Activated CD4-positive, alpha-beta T cell treated with anti-CD3 and anti-CD28 coated beads, Interleukin-2, amount 50 U/mL, for 16 hours (primary cell): ENCODE measurements around the gene EIF1.
A peak's percentile ranks its signal among the peaks of the same experiment; 100 is the strongest.
"Not testable (repeated sequence)": the region's sequence is repeated elsewhere in the genome, so short reads cannot be mapped to it uniquely, and the experiment has no call there.

ENCODE experiments used
- DNase-seq: peaks from one replicate; pipeline ENCODE4 v3.0.0-alpha.2; 2020

Gene EIF1

DNA sequence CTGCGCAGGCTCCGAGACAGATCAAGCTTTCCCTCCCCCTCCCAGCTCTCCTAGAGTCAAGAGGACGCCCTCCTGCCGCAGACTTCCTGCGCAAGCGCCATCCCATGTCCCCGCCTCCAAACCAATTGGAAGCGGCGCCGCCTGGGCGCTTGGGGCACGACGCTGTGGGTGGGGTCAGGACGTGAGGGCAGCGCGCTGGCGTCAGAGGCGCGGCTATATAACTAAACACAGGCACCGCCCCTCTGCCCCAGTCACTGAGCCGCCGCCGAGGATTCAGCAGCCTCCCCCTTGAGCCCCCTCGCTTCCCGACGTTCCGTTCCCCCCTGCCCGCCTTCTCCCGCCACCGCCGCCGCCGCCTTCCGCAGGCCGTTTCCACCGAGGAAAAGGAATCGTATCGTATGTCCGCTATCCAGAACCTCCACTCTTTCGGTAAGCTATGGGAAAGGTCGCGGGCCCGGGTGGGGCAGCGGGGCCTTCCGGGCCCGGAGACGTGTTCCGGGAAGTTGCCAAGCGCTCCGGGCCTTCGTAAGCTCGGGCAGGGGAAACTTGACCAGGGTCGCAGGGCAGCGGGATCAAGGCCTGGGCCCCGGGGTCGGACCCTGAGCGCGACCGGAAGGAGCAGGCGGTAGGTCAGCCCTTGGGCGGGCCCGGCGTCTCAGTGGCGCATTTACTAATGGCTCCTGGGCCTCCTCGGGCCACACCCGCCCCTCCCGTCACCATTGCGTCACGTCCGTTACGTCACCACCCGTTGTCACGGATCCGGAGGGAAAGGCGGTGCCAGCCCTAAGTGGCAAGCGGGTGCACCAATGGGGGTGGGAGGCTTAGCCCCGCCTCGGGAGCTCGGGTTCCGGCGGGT, at the start of gene EIF1:
EIF1 (plus strand) TSS at position 245 of the 856 bp plus-strand sequence; CDS start at position 399, 154 bp downstream.
- peak; percentile 100 for DNase-seq

DNA sequence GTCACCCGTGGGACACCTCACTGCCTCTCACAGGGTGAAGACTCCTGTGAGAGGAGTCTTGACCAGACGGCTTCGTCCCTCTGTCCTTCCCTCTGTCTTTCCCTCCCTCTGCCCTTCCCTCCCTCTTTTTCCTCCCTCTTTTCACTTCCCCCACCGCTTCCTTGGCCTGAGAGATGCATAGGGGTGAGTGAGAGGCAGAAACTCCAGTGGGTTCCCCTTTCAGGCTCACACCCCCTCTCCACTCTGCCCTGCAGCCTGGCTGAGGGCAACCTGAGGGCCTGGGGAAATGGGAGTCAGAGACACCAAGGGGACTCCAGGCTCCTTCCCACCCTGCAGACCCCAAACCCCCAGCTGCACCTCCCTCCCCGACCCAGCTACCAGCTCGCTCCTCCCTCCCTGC, 49.7 kb upstream of the EIF1 start:
- no peak for DNase-seq

DNA sequence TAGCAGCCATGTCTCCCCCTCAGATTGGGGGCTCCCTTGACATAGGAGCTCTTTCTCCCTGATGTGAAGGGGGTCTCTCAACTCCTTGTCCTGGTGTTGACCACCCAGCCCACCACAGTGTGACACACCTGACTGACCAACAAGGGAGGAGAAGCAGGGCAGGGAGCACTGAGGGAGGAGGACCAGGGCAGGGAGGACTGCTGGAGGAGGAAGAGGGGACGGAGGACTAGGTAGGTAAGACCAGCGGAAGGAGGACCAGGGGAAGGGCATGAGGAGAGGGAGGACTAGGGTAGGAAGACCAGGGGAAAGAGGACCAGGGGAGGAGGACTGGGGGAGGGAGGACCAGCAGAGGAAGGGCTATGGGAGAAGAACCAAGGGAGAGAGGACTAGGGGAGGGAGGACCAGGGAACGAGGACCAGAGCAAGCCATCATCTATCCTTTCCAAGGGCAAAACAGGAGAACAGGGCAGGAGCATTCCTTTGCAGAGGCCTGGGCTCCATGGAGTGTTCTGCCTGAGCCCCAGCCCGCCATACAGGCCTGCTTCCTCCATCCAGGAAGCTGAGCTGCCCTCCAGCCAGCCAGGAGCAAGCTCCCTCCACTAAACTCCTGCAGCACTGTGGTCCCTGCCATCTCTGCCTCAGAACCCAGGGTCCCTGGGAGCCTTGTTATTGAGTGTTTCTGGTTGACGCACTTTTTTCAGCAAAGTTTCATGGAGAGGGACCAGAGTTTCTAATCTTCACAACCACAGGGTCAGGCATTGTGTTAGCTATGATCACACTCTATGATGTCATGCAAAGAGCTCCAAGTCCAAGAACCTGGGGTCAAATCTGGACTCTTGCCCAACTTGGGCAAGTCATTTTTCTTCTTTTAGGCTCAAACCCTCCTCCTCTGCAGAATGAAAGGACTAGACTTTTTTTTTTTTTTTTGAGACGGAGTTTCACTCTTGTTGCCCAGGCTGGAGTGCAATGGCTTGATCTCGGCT, 48.9 kb upstream of the EIF1 start:
- no peak for DNase-seq

DNA sequence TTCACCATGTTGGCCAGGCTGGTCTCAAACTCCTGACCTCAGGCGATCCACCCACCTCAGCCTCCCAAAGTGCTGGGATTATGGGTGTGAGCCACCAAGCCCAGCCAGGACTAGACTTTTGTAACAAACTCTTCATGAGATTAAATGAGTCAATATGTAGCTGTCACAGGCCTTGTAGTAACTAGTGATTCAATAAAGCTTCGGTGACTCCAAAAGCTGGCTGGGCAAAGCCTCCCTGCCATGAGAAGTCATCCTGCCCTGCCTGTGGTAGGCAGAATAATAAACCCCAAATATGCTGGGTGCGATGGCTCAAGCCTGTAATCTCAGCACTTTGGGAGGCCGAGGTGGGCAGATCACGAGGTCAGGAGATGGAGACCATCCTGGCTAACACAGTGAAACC, 48.1 kb upstream of the EIF1 start:
- not testable (repeated sequence) for DNase-seq

DNA sequence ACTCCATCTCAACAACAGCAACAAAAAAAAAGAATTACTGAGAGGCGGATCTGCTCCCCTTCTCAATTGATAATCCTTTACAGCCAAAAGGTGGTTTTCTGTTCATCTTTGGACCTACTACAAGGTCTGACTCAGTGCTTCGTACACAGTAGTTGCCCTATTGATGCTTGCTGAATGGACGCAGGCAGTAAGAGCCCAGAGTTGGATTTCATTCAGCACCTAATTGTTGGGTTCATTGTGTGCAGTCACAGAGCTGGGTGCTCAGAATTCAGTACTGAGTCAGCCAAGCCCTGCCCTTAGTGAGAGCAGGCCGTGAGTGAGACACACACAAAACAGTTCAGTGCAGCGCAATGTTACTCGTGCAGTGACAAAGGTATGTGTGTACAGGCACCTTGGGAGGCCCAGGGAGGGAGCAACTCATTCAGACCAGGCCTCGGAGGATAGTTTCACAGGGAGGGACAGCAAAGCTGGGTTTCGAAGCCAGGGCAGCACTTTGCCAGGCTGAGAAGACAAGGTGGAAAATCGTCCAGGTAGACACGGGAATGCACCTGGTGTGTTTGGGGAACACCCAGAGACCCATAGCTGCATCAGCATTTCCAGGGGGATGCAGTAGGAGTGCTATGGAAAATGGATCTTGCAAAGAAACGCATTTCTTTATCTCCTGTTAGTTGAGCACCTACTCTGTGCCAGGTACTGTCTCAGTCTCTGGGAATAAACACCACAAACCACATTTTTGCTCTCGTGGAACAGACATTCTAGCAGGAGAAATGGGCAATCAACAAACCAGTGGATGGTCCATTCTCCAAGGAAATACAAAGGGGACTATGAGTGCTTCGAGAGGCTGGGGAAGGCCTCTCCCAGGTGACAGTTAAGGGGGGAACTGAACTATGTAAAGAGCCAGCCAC, 46.2 kb upstream of the EIF1 start:
- no peak for DNase-seq

DNA sequence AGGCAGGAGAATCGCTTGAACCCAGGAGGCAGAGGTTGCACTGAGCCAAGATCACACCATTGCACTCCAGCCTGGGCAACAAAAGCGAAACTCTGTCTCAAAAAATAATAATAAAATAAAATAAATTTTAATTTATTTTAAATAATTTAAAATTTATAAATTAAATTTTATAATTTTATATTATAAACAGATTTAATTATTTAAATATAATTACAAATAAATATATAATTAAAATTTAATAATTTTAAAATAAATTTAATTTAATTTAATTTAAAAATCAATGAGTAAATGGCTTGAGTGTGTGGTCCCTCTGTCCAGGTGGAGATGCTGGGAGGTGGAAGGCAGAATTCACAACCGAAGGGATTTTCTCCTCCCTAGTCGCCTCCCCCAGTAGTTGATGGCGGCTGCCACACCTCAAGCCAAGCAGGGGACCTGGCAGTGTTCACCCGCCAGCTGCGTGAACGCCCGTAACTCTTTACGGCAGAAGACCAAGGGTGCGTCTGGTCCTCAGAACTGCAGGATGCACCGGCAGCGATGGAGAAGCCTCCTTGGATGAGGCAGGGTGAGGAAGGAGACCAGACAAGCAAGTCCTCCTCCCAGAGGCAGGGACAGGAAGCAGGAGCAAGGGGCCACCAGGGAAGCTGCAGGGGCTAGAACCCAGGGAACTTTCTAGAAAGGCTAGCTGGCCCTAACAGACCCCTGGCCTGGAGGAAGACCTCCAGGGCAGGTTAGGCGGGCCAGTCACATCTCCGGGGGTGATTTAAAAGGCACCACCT, 41.5 kb upstream of the EIF1 start:
- no peak for DNase-seq

DNA sequence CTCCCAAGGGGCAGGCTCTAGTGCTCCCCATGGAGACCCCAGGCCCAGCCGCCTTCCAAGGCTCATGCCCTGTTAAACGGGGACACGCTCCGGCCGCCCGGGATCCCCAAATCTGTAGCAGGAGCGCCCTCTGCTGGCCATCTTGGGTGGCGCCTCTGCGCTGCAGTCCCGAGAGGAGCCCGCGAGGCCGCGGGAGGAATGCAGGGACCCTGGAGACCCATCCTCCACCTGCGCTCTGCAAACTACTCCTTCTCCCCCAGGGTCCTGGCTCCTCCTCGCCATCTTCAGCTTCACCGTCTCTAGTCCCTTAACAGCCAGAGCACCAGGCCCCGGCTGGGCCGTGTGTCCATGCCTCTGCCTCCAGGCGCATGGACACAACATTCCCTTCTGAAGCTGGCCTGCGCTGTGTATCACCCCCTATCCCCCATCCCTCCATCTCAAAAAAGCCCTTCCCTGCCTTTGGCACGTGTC, 40.7 kb upstream of the EIF1 start:
- DNase-seq, result peak; percentile 88

DNA sequence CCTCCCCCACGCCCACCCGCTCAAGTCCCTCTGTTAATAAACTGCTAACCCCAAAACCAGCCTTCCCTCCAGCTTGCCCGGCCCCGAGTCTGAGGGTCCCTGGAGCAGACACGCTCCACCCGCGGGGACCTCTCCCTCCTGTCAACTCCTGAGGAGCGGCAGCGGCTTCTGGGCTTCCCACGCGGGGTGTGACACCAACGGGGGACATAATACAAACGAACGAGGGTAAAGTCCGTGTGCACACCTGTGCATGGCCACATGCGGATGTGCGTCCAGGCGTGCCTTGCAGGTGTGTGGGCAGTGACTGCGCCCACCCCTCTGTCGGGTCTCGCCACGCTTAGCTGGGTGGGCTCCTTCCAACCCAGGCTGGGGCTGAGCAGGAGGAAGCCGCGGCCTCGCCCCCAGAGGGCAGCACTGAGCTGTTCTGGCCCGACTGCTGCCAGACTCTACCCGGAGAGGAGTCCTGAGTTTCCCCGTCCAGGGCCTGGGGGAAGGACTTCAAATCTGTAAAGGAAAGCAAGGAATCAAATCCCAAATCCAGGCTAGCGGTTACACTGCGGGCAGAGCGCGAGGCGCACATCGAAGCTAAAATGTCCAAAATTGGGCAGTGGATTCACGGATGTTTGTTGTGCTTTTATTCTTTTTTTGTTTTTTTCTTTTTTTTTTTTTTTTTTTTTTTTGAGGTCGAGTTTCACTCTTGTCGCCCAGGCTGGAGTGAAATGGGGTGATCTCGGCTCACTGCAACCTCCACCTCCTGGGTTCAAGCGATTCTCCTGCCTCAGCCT, 40.1 kb upstream of the EIF1 start:
- peak; percentile 84 for DNase-seq

DNA sequence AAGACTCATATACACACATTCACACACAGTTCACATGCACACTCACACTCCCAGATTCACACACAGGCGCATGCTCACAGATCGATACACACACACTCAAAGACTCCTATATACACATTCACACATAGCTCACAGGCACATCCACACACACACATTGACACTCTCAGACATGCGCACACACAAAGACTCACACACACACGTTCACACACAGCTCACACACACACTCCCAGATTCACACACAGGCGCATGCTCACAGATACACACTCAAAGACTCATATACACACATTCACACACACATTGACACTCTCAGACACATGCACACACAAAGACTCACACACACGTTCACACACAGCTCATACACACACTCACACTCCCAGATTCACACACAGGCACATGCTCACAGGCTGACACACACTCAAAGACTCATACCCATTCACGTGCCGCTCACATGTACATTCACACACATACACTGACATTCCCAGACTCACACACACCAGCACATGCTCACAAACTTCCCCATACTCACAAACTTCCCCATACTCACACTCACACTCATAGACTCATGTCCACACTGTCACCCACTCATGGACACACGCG, 38.7 kb upstream of the EIF1 start:
- DNase-seq, result no peak

DNA sequence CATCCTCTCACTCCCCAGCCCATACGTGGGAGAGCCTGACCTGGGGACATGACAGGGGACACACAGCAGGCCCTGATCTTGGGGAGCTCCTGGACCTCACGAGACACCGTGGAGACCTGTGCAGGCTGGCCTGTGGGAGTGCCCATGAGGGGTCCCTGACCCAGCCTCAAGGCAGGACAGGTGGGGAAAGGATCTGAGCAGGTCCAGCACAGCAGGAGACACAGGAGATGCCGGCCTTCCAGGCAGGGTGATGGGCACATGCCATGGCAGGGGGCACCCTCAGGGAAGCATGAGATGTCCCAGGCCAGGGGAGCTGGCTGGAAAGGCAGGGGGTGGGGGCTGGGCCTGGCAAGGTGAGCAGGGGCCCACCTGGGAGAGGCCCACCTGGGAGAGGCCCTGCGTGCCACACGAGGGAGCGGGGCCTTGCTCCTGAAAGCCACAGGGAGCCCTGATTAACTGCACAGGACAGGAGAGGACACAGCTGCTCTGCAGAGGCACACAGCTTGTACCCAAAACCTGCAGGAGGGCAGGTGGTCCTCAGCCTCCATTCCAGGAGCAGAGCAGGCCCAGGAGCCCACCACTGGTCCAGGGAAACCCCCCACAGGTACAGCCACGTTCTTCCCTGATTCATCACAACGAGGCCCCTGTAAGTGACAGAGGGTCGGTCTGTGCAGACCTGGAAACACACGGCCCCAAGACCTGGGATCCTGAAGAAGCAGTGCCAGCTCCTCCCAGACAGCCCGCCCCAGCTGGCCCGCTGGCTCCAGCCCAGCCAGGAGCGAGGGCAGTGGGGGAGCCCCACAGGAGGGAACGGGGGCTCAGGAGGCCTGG, 37.7 kb upstream of the EIF1 start:
- DNase-seq, result no peak

DNA sequence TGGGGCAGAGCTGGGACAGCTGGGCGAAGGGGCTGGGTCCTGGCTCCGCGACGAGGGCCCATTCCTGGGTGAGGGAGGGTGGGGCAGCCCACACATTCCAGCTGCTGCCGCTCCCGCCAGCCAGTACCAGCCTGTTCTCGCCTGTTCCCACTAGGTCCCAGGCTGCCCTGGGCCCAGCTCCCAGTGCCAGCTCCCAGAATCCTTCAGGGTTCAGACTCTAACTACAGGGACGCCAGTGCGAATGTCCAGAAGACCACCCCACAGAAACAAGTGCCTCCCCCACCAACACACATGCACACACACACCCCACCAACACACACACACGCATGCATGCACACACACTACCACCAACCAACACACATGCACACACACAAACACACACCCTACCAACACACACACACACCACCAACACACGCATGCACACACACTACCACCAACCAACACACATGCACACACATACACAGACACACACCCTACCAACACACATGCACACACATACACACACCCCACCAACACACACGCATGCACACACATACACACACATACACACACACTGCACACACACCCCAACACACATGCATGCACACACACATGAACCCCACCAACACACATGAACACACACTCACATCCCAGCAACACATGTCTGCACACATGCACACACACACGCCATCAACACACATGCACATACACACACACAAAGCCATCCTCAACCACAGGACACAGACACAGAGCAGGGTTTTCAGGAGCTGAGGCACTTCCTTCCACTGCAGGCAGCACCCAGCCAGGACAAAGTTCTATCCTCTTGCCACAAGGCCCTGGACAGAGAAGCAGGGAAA, 36.8 kb upstream of the EIF1 start:
- DNase-seq, result no peak

DNA sequence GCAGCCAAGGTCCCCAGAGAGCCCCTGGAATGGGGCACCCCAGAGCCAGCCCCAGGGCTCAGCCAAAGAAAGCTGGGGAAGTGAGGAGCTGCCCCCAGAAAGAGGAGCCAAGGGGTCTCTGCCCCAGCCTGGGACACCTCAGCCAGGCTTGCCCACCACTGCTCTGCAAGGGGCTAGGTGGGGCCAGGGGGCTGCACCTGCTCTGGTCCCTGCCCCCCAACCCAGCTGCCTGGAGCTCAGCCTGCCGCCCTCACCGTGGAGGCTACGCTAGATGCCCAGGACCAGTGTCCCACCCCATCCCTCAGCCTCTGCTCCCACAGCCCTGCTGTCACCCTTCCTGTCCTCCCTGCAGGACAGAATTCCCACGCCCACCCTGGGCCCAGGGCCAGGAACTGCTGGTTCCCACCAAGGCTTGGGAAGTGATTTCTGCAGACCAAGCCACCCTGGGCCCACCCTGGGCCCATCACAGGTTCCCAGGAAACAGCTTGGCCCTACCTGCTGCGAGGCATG, 36.2 kb upstream of the EIF1 start:
- DNase-seq, result no peak

DNA sequence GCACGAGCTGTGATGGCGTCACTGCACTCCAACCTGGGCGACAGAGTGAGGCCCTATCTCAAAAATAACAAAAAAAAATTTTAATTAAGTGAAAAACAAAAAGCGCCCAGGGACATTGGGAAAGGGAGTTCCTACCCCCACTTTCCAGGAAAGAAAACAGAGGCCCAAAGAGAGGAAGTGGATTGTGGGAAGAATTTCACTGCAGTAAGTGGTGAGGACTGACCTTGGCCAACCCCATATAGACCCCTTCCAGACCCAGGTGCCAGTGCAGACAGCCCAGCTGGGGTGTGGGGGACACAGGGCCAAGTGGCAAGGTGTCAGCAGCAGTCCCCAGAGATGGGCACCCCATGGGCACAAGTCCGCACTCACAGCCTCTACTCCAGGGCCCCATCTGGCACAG, 35.3 kb upstream of the EIF1 start:
- DNase-seq, result no peak

DNA sequence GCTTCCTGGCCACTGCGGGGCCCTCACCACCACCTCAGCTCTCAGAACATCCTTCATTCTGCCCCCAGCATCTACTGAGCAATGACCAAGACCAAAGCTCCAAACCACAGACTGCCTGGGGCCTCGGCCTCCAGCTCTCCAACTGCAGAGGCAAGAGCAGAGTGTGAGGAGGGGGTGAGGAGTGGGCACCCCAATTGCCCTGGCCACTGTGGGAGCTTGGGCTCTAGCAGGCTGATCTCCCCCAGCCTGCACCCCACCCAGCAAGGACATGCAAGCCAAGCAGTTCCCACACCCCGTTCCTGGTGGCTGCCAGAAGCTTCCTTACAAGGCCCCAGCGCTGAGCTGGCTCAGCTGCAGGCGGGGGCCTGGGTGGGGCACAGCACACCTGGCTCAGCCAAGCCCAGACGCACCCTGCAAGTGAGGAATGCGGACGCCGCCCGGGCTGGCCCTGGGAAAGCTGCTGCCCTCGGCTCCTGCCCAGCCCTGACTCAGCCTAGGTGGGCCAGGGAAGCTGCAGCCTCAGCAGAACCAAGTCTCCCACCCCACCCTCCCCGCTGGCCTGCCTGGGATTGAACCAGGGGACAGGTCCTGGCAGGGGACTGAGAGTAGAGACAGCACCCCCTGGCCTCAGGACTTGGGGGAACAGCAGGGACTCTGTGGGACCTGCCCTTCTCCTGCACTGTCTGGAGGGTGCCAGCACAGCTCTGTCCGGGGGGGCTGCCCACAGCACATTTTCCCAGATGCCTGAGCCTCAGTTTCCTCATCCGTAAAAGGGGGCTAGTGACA, 34.6 kb upstream of the EIF1 start:
- no peak for DNase-seq

DNA sequence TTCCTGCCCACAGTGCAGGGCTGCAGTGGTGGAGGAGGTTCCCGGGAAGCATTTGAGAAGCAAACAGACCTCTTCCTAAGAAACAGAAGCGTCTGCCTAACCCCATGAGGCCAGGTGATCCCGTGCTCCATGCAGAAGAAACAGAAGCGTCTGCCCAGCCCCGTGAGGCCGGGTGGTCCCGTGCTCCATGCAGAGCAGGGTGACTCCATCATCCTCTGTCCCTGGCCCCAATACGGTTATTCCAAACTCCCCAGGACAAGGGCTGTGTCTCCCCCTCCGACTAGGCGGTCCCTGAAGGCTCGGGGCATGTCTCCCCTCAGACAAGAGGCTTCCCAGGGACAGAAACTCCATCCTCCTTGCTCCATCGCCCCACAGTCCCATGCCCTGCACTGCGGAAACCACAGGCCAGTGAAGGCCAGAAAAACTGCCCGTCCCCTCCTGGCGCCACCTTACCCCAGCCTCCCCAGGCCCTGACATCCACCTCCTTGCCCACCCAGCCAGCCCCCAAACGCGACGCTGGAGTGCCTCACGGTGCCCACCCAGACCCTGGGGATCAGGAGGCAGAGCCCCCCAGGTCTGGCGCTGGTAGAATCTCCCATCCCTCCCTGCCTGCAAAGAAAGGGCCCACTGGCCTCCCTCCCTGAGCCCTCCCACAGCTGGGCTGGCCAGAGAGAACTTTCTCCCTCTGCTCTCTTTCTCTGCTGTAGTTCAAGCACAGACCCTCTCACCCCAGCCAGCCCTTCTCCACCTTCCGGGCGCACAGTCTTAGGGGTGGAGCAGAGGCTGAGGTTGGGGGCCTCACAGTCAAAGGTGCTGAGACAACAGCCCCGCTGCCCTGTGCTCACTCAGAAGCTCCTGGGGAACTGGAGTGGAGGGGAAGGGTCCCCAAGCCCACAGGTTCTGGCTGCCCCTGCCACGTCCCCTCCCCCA, 33.7 kb upstream of the EIF1 start:
- DNase-seq, result no peak

DNA sequence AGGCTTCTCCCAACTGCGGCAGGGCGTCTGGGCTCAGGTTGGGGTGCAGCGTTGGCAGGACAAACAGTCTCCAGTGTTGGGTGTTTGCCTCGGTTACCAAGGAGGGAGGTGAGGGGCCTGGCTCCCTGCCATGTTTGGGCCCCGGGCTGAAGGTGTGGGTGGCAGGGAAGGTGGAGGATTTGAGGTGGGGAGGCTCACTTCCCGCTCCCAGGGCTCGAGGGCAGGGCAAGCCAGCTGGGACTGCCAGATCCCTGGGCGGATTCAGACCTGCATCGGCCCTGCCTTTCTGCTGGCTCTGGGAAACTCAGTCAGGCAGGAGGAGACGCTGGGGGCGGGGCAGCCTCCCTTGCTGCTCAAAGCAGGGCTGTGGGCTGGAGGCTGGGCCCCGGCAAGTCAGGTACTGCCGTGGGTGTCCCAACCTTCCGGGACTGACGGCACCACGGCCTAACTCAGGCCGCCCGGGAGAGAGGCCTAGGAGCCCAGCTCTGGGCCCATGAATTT, 33.0 kb upstream of the EIF1 start:
- no peak for DNase-seq
